ENCODE data around the gene ARG2.
A peak's percentile ranks its signal among the peaks of the same experiment; 100 is the strongest.

Gene ARG2

DNA sequence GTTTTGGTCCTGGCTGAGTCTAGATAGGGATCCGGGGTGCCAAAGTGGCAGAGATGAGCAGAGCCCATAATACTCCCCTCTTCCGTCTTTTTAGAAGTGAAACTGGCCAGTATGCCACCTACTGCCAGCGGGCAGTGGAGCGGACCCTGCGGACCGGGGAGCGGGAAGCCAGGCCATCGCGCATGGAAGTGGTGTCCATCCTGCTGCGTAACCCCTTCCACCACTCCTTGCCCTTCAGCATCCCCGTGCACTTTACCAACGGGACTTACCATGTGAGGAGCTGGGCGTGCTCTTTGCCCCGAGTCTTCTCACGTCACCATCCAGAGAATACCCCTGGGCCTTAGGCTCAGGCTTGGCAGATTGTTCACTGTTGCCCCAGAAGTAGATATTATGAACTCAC is 40.7 kb upstream of the ARG2 start:
- TF ChIP-seq, protein P1, sequence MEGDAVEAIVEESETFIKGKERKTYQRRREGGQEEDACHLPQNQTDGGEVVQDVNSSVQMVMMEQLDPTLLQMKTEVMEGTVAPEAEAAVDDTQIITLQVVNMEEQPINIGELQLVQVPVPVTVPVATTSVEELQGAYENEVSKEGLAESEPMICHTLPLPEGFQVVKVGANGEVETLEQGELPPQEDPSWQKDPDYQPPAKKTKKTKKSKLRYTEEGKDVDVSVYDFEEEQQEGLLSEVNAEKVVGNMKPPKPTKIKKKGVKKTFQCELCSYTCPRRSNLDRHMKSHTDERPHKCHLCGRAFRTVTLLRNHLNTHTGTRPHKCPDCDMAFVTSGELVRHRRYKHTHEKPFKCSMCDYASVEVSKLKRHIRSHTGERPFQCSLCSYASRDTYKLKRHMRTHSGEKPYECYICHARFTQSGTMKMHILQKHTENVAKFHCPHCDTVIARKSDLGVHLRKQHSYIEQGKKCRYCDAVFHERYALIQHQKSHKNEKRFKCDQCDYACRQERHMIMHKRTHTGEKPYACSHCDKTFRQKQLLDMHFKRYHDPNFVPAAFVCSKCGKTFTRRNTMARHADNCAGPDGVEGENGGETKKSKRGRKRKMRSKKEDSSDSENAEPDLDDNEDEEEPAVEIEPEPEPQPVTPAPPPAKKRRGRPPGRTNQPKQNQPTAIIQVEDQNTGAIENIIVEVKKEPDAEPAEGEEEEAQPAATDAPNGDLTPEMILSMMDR (IDR thresholded peaks at IDR 0.05; ENCODE audit: borderline replicate concordance, insufficient read depth, low read depth, low read length) = no peak

DNA sequence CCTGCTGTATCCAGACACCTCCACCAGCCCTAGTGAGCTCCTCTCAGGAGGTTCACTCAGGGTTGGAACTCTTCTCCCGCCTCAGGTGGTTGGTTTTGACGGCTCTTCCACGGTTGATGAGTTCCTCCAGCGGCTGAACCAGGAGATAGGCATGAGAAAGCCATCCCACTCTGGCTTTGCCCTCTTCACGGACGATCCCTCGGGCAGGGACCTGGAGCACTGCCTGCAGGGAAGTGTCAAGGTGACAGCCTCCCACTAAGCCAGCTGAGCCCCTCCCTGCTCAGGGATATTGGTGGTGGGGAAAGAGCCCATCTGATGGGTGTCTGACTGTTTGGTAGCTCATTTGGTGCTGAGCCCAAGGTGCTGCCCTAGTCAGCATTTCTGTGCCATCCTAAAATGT is 40.1 kb upstream of the ARG2 start:
- TF ChIP-seq, protein P1 (IDR thresholded peaks at IDR 0.05; ENCODE audit: borderline replicate concordance, insufficient read depth, low read depth, low read length) = no peak

More for the DNA sequence above, 40.7 kb upstream of the ARG2 start:
- no peak overlapping the region for H3K4me3 ChIP-seq (ENCODE audit: low read depth, low read length)

DNA sequence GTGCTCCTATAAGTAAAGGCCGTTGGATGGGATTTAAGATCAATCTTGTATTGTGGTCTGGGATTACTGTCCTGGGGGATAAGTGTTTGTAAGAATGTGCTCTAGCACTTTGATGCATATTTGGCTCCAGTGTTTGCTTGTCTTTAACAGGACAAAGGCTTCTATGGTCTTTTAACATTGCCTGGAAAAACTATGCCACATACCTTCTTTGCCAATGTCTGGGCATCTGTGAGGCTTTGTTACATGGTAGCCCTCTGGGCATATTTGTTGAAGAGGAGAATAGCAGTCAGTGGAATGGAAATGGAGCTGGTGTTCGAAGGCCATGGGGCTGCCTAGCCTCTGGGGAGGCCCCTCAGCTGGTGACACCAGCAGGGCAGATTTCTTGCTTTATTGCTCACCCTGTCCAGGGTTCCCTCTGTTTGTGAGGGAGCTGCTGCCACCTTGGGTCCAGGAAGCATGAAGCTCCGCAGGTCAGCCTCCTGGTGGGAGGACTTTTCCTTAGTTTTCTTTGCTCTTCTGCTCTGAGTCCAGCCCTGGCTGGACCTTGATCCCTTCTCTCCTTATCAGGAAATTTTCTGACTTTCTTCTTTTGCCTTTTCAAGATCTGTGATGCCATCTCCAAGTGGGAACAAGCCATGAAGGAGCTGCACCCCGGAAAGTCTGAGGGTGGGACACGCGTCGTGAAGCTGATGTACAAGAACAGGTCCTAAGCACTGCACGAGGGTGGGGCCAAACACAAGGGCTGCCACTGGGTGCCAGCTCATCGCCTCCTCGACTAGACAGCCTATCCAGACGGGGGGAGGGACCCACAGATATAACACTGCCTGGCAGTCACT is 39.2 kb upstream of the ARG2 start:
- H3K4me3 ChIP-seq (ENCODE audit: low read depth, low read length) = no peak overlapping the region
- TF ChIP-seq, protein P1 (IDR thresholded peaks at IDR 0.05; ENCODE audit: borderline replicate concordance, insufficient read depth, low read depth, low read length) = no peak

More for the DNA sequence above, 40.1 kb upstream of the ARG2 start:
- no peak overlapping the region for H3K4me3 ChIP-seq (ENCODE audit: low read depth, low read length)

DNA sequence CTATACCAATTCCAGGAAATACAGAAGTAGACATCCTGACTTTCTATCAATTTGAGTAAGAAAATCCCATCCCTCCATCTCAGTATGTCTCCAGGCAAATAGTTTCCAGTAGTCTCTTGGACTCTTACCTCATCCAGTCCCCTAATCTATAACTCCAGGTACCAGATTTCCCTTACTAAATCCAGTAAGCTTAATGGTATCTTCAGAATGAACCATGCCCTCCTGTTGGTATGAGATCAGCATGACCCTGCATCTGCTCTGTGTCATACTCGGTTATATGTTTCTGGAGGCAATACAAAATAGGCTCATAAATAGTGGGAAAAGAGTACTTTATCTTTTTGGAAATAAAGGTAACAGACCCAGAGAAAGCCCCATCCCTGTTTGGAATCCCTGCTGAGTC is 38.1 kb upstream of the ARG2 start:
- TF ChIP-seq, protein P1 (IDR thresholded peaks at IDR 0.05; ENCODE audit: borderline replicate concordance, insufficient read depth, low read depth, low read length) = no peak
- H3K4me3 ChIP-seq (ENCODE audit: low read depth, low read length) = no peak overlapping the region

DNA sequence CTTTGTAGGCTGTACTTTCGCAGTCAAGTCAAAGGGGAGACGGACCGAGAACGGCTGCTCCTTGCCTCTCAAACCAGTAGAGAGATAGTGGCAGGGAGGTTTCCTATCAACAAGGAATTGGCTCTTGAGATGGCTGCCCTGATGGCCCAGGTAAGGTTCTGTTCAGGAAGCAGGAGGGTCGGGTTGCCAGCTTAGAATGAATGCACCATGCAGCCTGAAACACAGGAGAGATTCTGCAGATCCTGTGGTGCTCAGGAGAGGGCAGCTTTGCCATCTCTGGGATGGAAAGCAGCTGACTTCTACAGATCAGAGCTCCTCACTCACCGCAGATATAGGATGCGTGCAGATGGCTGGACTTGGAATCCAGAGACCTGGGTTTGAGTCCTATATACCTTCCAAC is 37.7 kb upstream of the ARG2 start:
- no peak overlapping the region for H3K4me3 ChIP-seq (ENCODE audit: low read depth, low read length)
- TF ChIP-seq, protein P1 (IDR thresholded peaks at IDR 0.05; ENCODE audit: borderline replicate concordance, insufficient read depth, low read depth, low read length) = no peak

DNA sequence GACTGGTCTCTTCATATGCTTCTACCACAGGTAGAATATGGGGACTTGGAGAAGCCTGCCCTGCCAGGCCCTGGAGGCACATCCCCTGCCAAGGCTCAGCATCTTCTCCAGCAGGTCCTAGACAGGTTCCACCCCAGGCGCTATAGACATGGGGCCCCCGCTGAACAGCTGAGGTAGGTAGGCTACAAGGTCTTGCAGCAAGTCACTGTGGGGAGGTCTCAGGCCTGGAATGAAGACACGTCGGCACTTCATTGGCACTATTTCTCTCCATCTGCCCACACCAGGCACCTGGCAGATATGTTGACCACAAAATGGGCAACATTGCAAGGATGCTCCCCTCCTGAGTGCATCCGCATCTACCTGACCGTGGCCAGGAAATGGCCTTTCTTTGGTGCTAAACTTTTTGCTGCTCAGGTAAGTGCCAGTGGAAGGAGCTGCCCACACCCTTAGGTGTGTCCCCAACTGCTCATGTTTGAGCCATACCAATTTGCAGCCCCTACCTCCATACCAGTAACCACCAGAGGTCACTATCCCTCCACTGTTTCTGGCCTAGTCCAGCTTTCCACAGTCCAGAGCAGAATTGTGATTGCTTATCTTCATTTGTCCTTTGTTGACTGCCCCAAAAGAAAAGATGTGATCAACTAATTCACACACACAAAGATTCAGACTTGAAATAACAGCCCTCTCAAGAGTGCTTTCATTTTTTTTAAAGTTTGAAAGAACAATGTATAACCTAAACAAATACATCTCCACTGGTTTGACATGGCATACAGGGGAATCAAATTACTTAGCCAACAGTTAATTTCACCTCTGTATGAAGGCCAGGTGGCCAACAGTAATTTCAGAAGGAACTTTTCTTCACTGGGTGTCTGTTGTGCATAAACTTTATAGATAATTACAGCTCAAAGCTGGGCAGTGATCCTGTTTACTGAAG is 35.7 kb upstream of the ARG2 start:
- no peak overlapping the region for H3K4me3 ChIP-seq (ENCODE audit: low read depth, low read length)
- TF ChIP-seq, protein P1 (IDR thresholded peaks at IDR 0.05; ENCODE audit: borderline replicate concordance, insufficient read depth, low read depth, low read length) = peak; percentile 70
